Adipose tissue (tissue), 3 donors: Measurements from ENCODE around the gene CAPZA1. TPM values are rescaled to one million over a fixed set of nuclear protein-coding genes. Genes with fewer than 3 reads are reported as not detected.

Experiments used
- H3K27ac ChIP-seq: one replicate; pipeline ENCODE4 v1.5.1; 2013; ENCODE audit warnings: low read depth, low read length
- WGBS, 3 donors: extraction: QIAGEN DNeasy Blood & Tissue Kit; methylation state at CpG; one replicate each; pipeline ENCODE4 v1.1.7; 2013; 5-methylcytosine and 5-hydroxymethylcytosine counted together
- polyA plus RNA-seq, 3 donors: library from polyadenylated mRNA; stranded (reverse); fragments of 200-250 nt; gene quantifications; one replicate each; pipeline ENCODE4 v1.2.3, GENCODE V29; 2013
- donor health status: healthy with polysubstance abuse.
- donor health status: Bipolar disorder and iron deficiency.
- donor health status: healthy.

The CAPZA1 gene
- polyA plus RNA-seq, 3 donors = 20.8 to 75.8 (median 46.8) TPM

DNA sequence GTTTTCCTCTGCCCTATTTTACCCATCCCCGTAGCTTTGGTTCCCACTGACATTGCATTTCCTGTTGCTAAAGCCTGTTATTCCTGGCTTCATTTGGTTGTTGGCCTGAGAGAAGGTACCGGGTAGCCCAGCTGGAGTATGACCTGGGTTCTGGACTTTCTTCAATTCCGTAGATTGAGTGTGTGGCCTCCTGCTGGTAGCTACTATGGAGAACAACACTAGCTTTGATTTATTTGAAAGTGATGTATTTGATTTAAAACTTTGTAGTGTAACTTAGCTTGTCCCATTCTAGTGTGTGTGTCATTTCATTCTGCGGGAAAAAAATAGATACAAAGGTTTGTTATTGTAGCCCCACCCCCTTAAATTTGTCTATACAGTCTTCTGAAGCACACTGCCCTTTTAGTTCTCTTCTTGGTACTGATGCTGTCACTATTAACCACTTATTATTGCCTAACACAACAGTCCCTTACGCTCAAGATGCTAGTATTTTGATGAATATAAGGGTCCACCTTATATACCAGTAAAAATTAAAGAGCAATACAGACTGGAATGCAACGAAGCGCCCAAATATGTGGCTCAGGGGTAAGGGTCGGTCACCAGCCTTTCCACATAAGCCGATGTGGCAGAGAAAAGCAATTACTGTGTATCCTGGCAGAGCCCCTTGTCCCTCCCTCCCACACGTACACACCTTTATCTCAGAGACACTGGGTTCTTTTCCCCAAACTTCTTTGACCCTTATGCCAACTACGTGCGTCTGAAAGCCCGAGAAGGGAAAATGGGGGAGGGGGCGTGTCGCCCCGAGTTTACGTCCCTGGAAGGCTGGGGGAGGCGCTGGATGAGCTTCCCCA, 54.2 kb downstream of the CAPZA1 start:
- 2 to 6% (median 4%) methylated on average over 17 to 18 of the region's 18 CpGs for WGBS, 3 donors
- H3K27ac ChIP-seq = peak overlapping the region; percentile 74

DNA sequence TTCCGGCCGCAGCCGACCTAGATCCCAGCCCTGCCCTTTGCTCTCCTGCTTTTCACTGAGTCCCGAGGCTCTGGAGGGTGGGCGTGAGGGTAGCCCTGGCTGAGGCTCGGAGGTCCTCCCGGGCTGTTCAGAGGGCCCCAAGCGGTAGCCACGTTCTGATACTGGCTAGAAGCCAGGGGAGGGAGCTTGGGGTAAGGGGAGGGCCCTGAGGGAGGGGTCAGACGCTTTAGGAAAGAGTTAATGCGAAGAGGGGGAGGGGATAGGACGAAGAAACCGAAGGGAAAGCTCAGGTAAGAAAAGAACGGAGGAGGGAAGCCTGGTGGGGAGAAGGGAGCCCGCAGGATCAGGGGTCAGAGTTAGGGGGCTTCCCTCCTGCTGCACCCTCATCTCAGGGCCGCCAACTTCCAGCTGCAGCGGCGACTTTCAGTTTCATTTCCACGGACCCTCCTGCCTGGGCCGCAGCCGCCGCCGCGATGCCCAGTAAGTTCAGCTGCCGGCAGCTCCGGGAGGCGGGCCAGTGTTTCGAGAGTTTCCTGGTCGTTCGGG, 54.9 kb downstream of the CAPZA1 start, which contains the start of gene MOV10:
Gene MOV10 (plus strand): TSS at position 220 of the 546 bp plus-strand sequence. CDS start 254 bp downstream, at position 474.
- H3K27ac ChIP-seq = peak within 1 kb of the TSS; percentile 74
- 0 to 1% (median 0%) methylated on average over 30 of the region's 30 CpGs for WGBS, 3 donors

- 0 to 1% (median 1%) methylated on average over 56 to 68 of the region's 68 CpGs for WGBS, 3 donors
Measured at GRCh38 chr1:112674986-112675727, 55.5 kb downstream of the CAPZA1 start.

GRCh38 chr1:112675728-112676381, 56.2 kb downstream of the CAPZA1 start:
- 38 to 48% (median 44%) methylated on average over 7 of the region's 7 CpGs for WGBS, 3 donors
- no peak overlapping the region for H3K27ac ChIP-seq

More at GRCh38 chr1:112674986-112675727, 55.5 kb downstream of the CAPZA1 start:
- H3K27ac ChIP-seq = peak overlapping the region; percentile 74

DNA sequence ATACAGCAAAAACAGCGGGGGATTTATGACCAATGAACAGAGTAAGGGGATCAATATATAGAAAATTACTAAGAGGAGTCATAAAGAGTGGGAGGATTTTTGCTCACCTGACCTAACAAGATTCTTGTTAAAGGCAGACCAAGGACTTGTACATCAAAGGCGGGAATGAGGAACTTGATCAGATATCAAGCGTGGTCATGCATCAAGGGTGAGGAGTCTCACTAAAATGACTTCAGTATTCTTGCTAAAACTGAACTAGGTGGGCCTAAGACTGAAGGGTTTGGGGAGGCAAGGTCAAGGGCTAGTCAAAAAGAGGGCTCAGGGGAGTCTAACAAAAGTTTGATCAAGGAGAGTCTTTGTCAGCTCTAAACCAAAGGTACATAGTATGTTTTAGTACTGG, 56.9 kb downstream of the CAPZA1 start:
- 83 to 94% (median 86%) methylated on average over 3 of the region's 3 CpGs for WGBS, 3 donors
- no peak overlapping the region for H3K27ac ChIP-seq

GRCh38 chr1:112677501-112677900, 57.9 kb downstream of the CAPZA1 start:
- 97 to 100% (median 97%) methylated on average over 4 of the region's 4 CpGs for WGBS, 3 donors
- no peak overlapping the region for H3K27ac ChIP-seq

DNA sequence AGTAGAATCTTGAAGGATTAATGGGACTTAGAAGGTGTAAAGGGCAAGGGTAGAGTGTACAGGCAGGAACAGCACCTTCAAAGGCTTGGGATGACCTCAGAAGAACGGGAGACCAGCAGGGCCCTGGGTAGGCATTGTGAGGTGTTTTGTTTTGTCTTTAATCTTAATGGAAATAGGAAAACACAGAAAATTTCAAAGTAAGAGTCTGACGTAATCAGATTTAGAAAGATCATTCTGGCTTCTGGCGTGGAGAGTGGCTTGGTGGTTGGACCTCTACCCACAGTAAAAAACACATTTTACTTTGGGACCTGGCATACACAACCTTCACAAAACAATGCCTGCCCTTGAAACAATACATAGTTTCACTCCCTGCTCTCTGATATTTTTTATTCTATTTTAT, 59.0 kb downstream of the CAPZA1 start:
- WGBS, 3 donors = 62 to 87% (median 71%) methylated on average over 3 of the region's 3 CpGs
- H3K27ac ChIP-seq = no peak overlapping the region

GRCh38 chr1:112685913-112686312, 66.3 kb downstream of the CAPZA1 start:
- 78 to 95% (median 92%) methylated on average over 5 of the region's 5 CpGs for WGBS, 3 donors
- H3K27ac ChIP-seq = no peak overlapping the region

- 73 to 78% (median 77%) methylated on average over 3 of the region's 3 CpGs for WGBS, 3 donors
Measured at GRCh38 chr1:112686417-112686816, 66.8 kb downstream of the CAPZA1 start.

GRCh38 chr1:112686835-112687234, 67.2 kb downstream of the CAPZA1 start:
- no peak overlapping the region for H3K27ac ChIP-seq
- 93 to 95% (median 94%) methylated on average over 4 of the region's 4 CpGs for WGBS, 3 donors

More at GRCh38 chr1:112686417-112686816, 66.8 kb downstream of the CAPZA1 start:
- H3K27ac ChIP-seq = no peak overlapping the region

DNA sequence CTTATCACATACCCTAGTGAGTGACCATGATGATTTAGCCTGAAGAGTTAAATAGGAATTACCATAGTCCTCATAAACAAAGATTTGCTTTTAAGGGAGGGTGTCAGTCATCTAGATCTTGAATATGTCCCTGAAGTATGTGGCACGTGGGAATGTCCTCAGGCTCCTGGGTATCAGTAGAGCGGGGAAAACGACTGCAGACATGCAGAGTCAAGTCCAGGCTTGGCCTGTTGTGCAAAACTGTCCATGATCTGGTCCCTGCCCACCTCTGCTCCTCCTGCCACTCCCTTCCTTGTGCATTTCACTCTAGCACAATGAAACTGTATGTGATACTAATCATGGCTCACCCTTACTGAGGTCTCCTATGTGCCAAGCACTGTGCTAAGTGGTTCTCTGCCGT, 67.7 kb downstream of the CAPZA1 start:
- H3K27ac ChIP-seq = no peak overlapping the region

GRCh38 chr1:112687785-112688496, 68.3 kb downstream of the CAPZA1 start:
- no peak overlapping the region for H3K27ac ChIP-seq
- WGBS, 3 donors = 88% methylated on average over 13 of the region's 13 CpGs

More for the DNA sequence above, 67.7 kb downstream of the CAPZA1 start:
- WGBS, 3 donors = 82 to 88% (median 84%) methylated on average over 4 of the region's 4 CpGs

DNA sequence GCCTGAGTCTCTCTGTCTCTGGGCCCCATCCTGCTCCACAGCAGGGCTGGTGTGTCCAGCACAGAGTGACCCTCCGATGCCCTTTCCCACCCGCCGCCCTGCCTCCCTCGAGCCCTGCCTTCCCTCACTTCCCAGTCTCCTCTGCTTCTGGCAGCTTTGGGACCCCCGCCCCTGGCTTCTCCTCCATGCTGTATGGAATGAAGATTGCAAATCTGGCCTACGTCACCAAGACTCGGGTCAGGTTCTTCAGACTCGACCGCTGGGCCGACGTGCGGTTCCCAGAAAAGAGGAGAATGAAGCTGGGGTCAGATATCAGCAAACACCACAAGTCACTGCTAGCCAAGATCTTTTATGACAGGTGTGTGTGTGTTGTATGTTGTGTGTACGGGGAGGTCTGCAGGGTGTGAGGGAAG, 69.2 kb downstream of the CAPZA1 start:
- no peak overlapping the region for H3K27ac ChIP-seq
- 50 to 79% (median 62%) methylated on average over 13 of the region's 13 CpGs for WGBS, 3 donors

DNA sequence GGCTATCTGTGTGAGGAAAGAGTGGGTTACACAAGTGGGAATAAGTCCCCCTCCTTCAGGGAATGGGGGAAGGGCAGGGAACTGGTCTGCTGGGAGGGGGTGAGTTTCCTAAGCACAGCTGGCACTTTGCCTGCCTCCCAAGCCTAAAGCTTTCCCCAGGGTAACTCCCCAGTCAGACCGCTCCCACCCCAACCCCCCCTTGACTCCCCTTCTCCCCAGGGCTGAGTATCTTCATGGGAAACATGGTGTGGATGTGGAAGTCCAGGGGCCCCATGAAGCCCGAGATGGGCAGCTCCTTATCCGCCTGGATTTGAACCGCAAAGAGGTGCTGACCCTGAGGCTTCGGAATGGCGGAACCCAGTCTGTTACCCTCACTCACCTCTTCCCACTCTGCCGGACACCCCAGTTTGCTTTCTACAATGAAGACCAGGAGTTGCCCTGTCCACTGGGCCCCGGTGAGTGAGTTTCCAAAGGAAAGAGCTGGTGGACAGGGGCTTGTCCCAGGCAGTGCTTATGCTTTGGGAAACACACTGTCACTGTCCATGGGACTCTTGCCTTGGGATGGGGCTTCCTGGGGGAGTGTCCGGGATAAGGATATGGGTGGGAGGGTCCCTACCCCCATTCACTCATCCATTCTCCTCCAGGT, 69.7 kb downstream of the CAPZA1 start:
- H3K27ac ChIP-seq = no peak overlapping the region
- WGBS, 3 donors = 79 to 89% (median 86%) methylated on average over 9 of the region's 9 CpGs

GRCh38 chr1:112689842-112690237, 70.2 kb downstream of the CAPZA1 start:
- H3K27ac ChIP-seq = no peak overlapping the region
- WGBS, 3 donors = 91 to 94% (median 91%) methylated on average over 11 of the region's 11 CpGs

GRCh38 chr1:112692681-112693080, 73.0 kb downstream of the CAPZA1 start:
- WGBS, 3 donors = 92 to 95% (median 94%) methylated on average over 5 of the region's 5 CpGs
- H3K27ac ChIP-seq = no peak overlapping the region

DNA sequence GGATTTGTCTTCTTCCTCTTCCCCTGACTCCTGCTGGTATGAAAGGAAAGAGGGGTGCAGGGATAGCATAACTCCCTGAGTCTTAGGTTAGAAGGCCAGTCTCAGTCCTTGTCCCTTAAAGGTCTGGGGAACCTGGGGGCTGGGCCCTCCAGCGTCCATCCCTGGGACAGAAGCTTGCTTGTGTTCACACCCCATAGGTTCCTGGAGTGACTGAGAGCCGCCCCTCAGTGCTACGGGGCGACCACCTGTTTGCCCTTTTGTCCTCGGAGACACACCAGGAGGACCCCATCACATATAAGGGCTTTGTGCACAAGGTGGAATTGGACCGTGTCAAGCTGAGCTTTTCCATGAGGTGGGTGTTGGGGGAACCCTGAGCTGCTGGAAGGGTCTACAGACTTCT, 74.2 kb downstream of the CAPZA1 start:
- WGBS, 3 donors = 84 to 97% (median 92%) methylated on average over 6 of the region's 6 CpGs
- no peak overlapping the region for H3K27ac ChIP-seq
